Measurements from ENCODE around the gene ATCAY. TPM values are rescaled to one million over a fixed set of nuclear protein-coding genes. Genes with fewer than 3 reads are reported as not detected.

The ATCAY gene
- total and polyA plus RNA-seq, 2 of the 13 experiments (the other 11 are each of a cell fraction or from before 2014, with no cell fraction given): not detected

- no peak for DNase-seq (ENCODE audit: low spot score)
Measured at GRCh38 chr19:3838661-3839060, 41.8 kb upstream of the ATCAY start.

GRCh38 chr19:3839941-3840340 lies 40.5 kb upstream of the ATCAY start:
- H3K4me1 ChIP-seq (ENCODE audit: insufficient read depth, low read length): no peaks in the 10 kb centered on the region
- no TSS peak for BruUV-seq (replicated peaks)
- CTCF ChIA-PET (ENCODE audit: low intra/inter-chr PET ratio, low total read pairs): no interaction called here
- no peak overlapping the region for H3K4me2 ChIP-seq (ENCODE audit: low read depth, low read length)
- 0 out of 2 replicates have a peak, but pooled peaks cover 7% of the 10 kb centered on the region for H3K9me3 ChIP-seq (ENCODE audit: low read length)
- WGBS (ENCODE audit: low lambda C conversion rate): 31% methylated on average over 13 of the region's 13 CpGs
- no peaks in the 10 kb centered on the region for H3K79me2 ChIP-seq (ENCODE audit: insufficient read depth, low read length)
- intact Hi-C loops (cut with micrococcal nuclease; ENCODE audit: unreplicated experiment): no loop called here
- DNase-seq (ENCODE audit: low spot score): no peak
- H3K27ac ChIP-seq (ENCODE audit: extremely low read length, insufficient read depth, low read length): no peak overlapping the region
- no peak overlapping the region for H3K4me3 ChIP-seq (replicated peaks in 1 of 3; ENCODE audit: insufficient read depth in 1 of 3, low read depth in 2 of 3, low read length in 3 of 3)
- H3K9ac ChIP-seq (ENCODE audit: insufficient read depth, low read depth, low read length): no peak overlapping the region
- ATAC-seq: no peak
- in situ Hi-C loops (cut with HindIII; ENCODE audit: extremely low pct_ligation_motif_present, low pct_unique_long_range_greater_than_20kb): no loop called here
- no peaks in the 10 kb centered on the region for H3K36me3 ChIP-seq (replicated peaks in 1 of 2; ENCODE audit: control insufficient read depth in 1 of 2, insufficient read depth in 2 of 2, low read length in 2 of 2)
- H4K20me1 ChIP-seq (ENCODE audit: insufficient read depth, low read length): no peaks in the 10 kb centered on the region
- H2AFZ ChIP-seq (ENCODE audit: low read length): no peak overlapping the region
- no peak for FAIRE-seq
- peaks cover under 1 to 1% of the 10 kb centered on the region in 2 experiments; a peak in 3 of 5 replicates for H3K27me3 ChIP-seq (ENCODE audit: control insufficient read depth in 1 of 2, insufficient read depth in 2 of 2, low read length in 2 of 2)
- POLR2A ChIA-PET: no interaction called here
- TF ChIP-seq, protein P1, sequence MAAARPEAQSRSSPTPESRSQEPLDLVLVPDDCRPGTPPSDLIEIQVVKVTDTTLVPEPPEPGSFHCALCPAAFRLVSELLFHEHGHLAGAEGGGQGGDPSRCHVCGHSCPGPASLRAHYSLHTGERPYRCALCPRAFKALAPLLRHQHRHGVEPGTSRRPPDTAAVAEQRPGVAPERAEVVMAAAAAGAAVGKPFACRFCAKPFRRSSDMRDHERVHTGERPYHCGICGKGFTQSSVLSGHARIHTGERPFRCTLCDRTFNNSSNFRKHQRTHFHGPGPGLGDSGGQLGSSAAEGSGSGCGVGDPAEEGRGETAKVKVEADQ (CRISPR knock-in tag; IDR thresholded peaks at IDR 0.05; ENCODE audit: borderline replicate concordance): no peak
- no peak for TF ChIP-seq MXI1 (IDR thresholded peaks at IDR 0.05; ENCODE audit: borderline replicate concordance, low read depth, low read length)
- TF ChIP-seq ZNF12 (CRISPR knock-in tag; IDR thresholded peaks at IDR 0.05): no peak
- no peak for TF ChIP-seq U2AF1 (optimal IDR thresholded peaks at IDR 0.05; ENCODE audit: low read depth, low read length)
- no peak for TF ChIP-seq THAP8 (CRISPR knock-in tag; IDR thresholded peaks at IDR 0.05; ENCODE audit: borderline replicate concordance)
- no peak for TF ChIP-seq ZEB1 (IDR thresholded peaks at IDR 0.05; ENCODE audit: insufficient replicate concordance, low read depth)
- TF ChIP-seq CHCHD3 (CRISPR knock-in tag; IDR thresholded peaks at IDR 0.05): no peak
- no peak for TF ChIP-seq TMF1 (CRISPR knock-in tag; IDR thresholded peaks at IDR 0.05; ENCODE audit: low read depth)
- TF ChIP-seq, protein P2, sequence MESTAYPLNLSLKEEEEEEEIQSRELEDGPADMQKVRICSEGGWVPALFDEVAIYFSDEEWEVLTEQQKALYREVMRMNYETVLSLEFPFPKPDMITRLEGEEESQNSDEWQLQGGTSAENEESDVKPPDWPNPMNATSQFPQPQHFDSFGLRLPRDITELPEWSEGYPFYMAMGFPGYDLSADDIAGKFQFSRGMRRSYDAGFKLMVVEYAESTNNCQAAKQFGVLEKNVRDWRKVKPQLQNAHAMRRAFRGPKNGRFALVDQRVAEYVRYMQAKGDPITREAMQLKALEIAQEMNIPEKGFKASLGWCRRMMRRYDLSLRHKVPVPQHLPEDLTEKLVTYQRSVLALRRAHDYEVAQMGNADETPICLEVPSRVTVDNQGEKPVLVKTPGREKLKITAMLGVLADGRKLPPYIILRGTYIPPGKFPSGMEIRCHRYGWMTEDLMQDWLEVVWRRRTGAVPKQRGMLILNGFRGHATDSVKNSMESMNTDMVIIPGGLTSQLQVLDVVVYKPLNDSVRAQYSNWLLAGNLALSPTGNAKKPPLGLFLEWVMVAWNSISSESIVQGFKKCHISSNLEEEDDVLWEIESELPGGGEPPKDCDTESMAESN (CRISPR knock-in tag; conservative IDR thresholded peaks at IDR 0.05): no peak
- TF ChIP-seq SMARCE1 (IDR thresholded peaks at IDR 0.05; ENCODE audit: borderline replicate concordance): no peak

More at GRCh38 chr19:3838661-3839060, 41.8 kb upstream of the ATCAY start:
- Histone ChIP-seq H4K20me1 (ENCODE audit: insufficient read depth, low read length) (no peaks in the 10 kb centered on the region), H2AFZ (ENCODE audit: low read length) (no peak overlapping the region), H3K79me2 (ENCODE audit: insufficient read depth, low read length) (no peaks in the 10 kb centered on the region), H3K4me3 (replicated peaks in 1 of 3; ENCODE audit: insufficient read depth in 1 of 3, low read depth in 2 of 3, low read length in 3 of 3) (no peak overlapping the region), H3K27ac (ENCODE audit: extremely low read length, insufficient read depth, low read length) (no peak overlapping the region), H3K27me3 (ENCODE audit: control insufficient read depth in 1 of 2, insufficient read depth in 2 of 2, low read length in 2 of 2) (peaks cover 1 to 5% of the 10 kb centered on the region in 2 experiments; a peak in 3 of 5 replicates), H3K4me1 (ENCODE audit: insufficient read depth, low read length) (no peaks in the 10 kb centered on the region), H3K9me3 (ENCODE audit: low read length) (0 out of 2 replicates have a peak, but pooled peaks cover 7% of the 10 kb centered on the region), H3K36me3 (replicated peaks in 1 of 2; ENCODE audit: control insufficient read depth in 1 of 2, insufficient read depth in 2 of 2, low read length in 2 of 2) (no peaks in the 10 kb centered on the region), H3K4me2 (ENCODE audit: low read depth, low read length) (no peak overlapping the region), H3K9ac (ENCODE audit: insufficient read depth, low read depth, low read length) (no peak overlapping the region)
- FAIRE-seq: no peak
- ATAC-seq: no peak
- ChIA-PET POLR2A (no interaction called here), CTCF (ENCODE audit: low intra/inter-chr PET ratio, low total read pairs) (no interaction called here)
- WGBS (ENCODE audit: low lambda C conversion rate): 27% methylated on average over 13 of the region's 13 CpGs
- in situ Hi-C loops (cut with HindIII; ENCODE audit: extremely low pct_ligation_motif_present, low pct_unique_long_range_greater_than_20kb) (no loop called here), intact Hi-C loops (cut with micrococcal nuclease; ENCODE audit: unreplicated experiment) (no loop called here)
- TF ChIP-seq MNT (IDR thresholded peaks at IDR 0.05) (0 out of 2 replicates have a peak, but pooled peaks have one; percentile 17), RFXANK (CRISPR knock-in tag; IDR thresholded peaks at IDR 0.05) (no peak), TBP (CRISPR knock-in tag; IDR thresholded peaks at IDR 0.05) (no peak), AGO2 (optimal IDR thresholded peaks at IDR 0.05; ENCODE audit: low read depth, low read length) (no peak)
- no TSS peak for BruUV-seq (replicated peaks)
